BLaER1 treated with 17β-estradiol and CSF1 and Interleukin-3, amounts not matched to agents 10 nM and 100 nM (cell line): ENCODE measurements around the gene SANBR.

Experiments
- H3K27ac ChIP-seq, 11 experiments: shearing (Covaris generic); formaldehyde crosslinking; 2 replicates each; pipeline ENCODE4 v1.8.1; 2022
- H3K27me3 ChIP-seq, 11 experiments: shearing (Covaris generic); formaldehyde crosslinking; 2 replicates each; pipeline ENCODE4 v1.8.1; 2022
- H3K36me3 ChIP-seq, 11 experiments: shearing (Covaris generic); formaldehyde crosslinking; 2 replicates each; pipeline ENCODE4 v1.8.1; 2022
- H3K4me1 ChIP-seq, 10 experiments: shearing (Covaris generic); formaldehyde crosslinking; 2 replicates each; pipeline ENCODE4 v1.8.1; 2022
- H3K4me2 ChIP-seq, 11 experiments: shearing (Covaris generic); formaldehyde crosslinking; 2 replicates each; pipeline ENCODE4 v1.8.1; 2022
- H3K4me3 ChIP-seq, 10 experiments: shearing (Covaris generic); formaldehyde crosslinking; 2 replicates each; pipeline ENCODE4 v1.8.1; 2022
- H3K9ac ChIP-seq, 11 experiments: shearing (Covaris generic); formaldehyde crosslinking; 2 replicates each; pipeline ENCODE4 v1.8.1; 2022
- H3K9me3 ChIP-seq, 11 experiments: shearing (Covaris generic); formaldehyde crosslinking; replicated peaks in 1 of 11; 2 replicates each; pipeline ENCODE4 v1.8.1; 2022
- H4K20me1 ChIP-seq, 11 experiments: shearing (Covaris generic); formaldehyde crosslinking; 2 replicates each; pipeline ENCODE4 v1.8.1; 2022
- Cebpa-rat ChIP-seq, 11 experiments: shearing (Covaris generic); IDR thresholded peaks; 2 replicates each; pipeline ENCODE4 v1.8.1; 2022

The SANBR gene

GRCh38 chr2:61065714-61066709 lies at the start of gene SANBR:
TSS of gene SANBR (plus strand) at chr2:61065871. CDS start at chr2:61070351, 4,480 bp downstream.
- Histone ChIP-seq H4K20me1 (no peaks in the 10 kb centered on the region), H3K4me2 (peak within 1 kb of the TSS; percentile 76 to 92 (median 87)), H3K4me3 (peak within 1 kb of the TSS; percentile 76 to 94 (median 89)), H3K27me3 (no peaks in the 10 kb centered on the region), H3K4me1 (peaks cover 8 to 20% (median 11%) of the 10 kb centered on the region in 10 experiments; a peak in 18 of 20 replicates), H3K9ac (peak within 1 kb of the TSS; percentile 72 to 86 (median 81)), H3K27ac (peak within 1 kb of the TSS in 10 of 11 experiments; percentile 54 to 79 (median 70); a peak in 21 of 22 replicates), H3K36me3 (peaks cover 3 to 12% (median 4%) of the 10 kb centered on the region in 11 experiments; a peak in 18 of 22 replicates), H3K9me3 (no peaks in the 10 kb centered on the region)
- TF ChIP-seq Cebpa-rat (IDR thresholded peaks at IDR 0.05): no peak

DNA sequence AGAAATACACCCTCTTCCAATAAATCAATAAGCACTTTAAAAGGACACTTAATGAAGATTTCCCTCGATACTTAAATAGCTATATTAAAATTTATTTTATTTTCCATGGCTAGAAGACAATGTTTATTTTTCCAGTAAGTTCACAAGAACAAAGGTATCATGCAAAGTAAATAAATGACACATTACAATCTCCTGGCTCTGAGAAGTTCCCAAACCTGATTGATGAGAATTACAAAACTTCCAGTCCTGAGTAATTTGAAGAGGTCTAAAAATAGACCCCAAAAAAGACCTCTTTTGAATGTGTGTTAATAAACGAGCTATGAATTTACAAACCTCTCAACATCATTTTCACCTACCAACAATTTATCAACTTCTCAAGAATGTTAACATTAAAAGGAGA lies 49.7 kb upstream of the SANBR start:
- Histone ChIP-seq H3K36me3 (peaks cover 4 to 12% (median 7%) of the 10 kb centered on the region in 11 experiments), H3K27ac (peak overlapping the region in 1 of 11 experiments; percentile 76; a peak in 1 of 22 replicates), H3K4me1 (peaks cover 19 to 73% (median 30%) of the 10 kb centered on the region in 10 experiments), H4K20me1 (peaks cover 0 to 18% (median 4%) of the 10 kb centered on the region in 11 experiments; a peak in 7 of 22 replicates), H3K9me3 (peaks cover 0 to 4% (median 1%) of the 10 kb centered on the region in 11 experiments; a peak in 16 of 22 replicates), H3K27me3 (no peaks in the 10 kb centered on the region), H3K9ac (peak overlapping the region in 9 of 11 experiments; percentile 78 to 94 (median 87); a peak in 13 of 22 replicates), H3K4me3 (peak overlapping the region in 9 of 10 experiments; percentile 80 to 95 (median 87); a peak in 15 of 20 replicates), H3K4me2 (peak overlapping the region; percentile 81 to 94 (median 85))
- no peak for TF ChIP-seq Cebpa-rat (IDR thresholded peaks at IDR 0.05)

DNA sequence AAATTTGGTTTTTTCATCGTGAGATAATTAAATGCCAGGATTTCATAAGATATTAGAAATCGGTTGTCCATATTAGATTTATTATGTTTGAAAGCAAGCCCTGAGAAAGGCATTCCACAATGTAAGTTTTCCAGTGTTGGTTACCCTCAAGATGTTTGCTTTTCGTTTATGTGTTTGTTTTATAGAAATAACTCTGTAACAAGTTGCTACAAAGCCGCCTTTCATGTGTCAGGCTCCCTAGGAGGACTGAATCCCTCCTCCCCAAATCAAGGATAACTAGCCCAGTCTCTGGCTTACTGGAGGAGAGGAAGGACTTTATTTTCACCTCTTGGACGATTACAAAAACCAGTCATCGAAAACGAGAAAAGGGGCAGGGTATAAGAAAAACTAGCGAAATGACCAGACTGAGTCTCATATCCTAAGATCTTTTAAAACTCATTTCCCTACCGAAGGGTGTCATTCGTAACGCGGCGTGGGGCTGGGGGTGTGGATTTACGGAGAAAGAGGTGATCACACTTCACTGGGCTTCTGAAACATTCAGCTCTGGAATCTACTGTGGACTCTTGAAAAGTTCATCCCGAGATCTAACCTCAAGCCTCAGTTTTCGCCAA lies 49.2 kb upstream of the SANBR start:
- Histone ChIP-seq H3K4me1 (peaks cover 19 to 69% (median 30%) of the 10 kb centered on the region in 10 experiments), H3K4me3 (peak overlapping the region; percentile 80 to 97 (median 88)), H3K27me3 (no peaks in the 10 kb centered on the region), H3K9ac (peak overlapping the region; percentile 78 to 94 (median 89)), H3K36me3 (peaks cover 10 to 18% (median 12%) of the 10 kb centered on the region in 11 experiments), H3K4me2 (peak overlapping the region; percentile 81 to 94 (median 85)), H4K20me1 (peaks cover 0 to 23% (median 5%) of the 10 kb centered on the region in 11 experiments; a peak in 9 of 22 replicates), H3K9me3 (peaks cover 0 to 9% (median 7%) of the 10 kb centered on the region in 11 experiments; a peak in 17 of 22 replicates), H3K27ac (peak overlapping the region; percentile 76 to 95 (median 88))
- no peak for TF ChIP-seq Cebpa-rat (IDR thresholded peaks at IDR 0.05)

DNA sequence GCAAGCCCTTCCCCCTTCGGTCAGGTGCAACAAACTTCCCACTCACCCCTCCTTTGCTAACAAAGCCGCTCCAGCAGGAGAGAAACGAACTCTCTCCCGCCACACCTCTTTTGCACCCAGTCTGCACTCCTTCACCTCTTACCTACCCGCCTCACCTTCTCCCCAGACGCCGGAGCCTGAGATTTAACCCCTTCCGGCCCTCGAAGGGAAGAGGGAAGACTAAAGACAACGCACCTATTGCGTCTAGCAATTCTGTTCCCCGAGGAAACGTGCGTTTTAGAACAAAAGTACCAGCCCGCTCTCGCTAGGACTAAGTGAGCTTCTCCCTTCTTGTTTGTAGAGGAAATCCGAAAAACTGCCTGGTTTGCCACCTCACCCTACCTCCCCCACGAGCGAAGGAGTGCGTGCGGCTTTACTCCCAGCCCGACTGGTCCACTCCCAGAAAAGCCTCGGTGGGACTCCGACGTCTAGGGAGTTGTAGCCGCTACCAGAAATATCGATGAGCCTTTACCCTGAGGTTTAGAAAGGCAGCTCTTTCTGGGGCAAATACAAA lies 48.6 kb upstream of the SANBR start:
- Histone ChIP-seq H3K9ac (peak overlapping the region; percentile 78 to 94 (median 89)), H3K9me3 (peaks cover 0 to 15% (median 12%) of the 10 kb centered on the region in 11 experiments; a peak in 17 of 22 replicates), H3K4me1 (peaks cover 18 to 63% (median 29%) of the 10 kb centered on the region in 10 experiments), H3K4me2 (peak overlapping the region; percentile 81 to 94 (median 85)), H3K36me3 (peaks cover 15 to 23% (median 18%) of the 10 kb centered on the region in 11 experiments), H3K4me3 (peak overlapping the region; percentile 80 to 97 (median 88)), H3K27ac (peak overlapping the region; percentile 76 to 95 (median 88)), H4K20me1 (peaks cover 0 to 26% (median 5%) of the 10 kb centered on the region in 11 experiments; a peak in 10 of 22 replicates), H3K27me3 (no peaks in the 10 kb centered on the region)
- no peak for TF ChIP-seq Cebpa-rat (IDR thresholded peaks at IDR 0.05)

DNA sequence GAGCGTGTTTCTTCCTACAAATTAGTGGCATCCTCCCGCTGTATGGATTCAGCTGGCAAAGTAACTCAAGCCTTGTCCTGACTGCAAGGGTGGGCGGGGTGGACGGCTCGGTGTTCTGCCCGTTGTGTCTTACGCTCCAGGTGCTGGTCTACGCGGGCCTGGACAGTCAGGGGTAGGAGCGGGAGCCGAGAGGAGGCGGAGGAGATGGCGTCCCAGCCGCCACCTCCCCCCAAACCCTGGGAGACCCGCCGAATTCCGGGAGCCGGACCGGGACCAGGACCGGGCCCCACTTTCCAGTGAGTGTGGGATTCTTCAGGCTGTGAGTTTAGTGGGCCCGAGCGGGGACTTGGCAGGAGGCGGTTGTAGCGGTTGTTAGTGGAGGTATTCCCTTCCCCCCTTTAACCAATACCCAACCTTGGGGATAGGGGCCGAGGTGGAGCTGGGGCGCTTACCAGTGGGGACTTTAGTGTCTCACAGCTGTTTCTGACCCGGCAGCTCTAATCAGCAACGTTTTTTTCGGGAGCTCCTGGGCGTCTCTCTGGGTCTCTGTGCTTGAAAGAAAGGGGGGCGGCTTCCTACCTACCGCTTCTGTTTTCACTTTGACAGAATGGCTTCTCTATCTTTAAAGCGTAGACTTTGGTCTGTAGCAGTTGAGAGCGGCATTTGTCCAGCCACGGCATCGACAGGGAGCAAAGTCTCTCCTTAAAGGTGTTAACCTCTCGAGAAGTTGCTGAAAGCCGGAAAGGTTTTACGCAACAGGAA lies 47.9 kb upstream of the SANBR start, which contains the start of the genes PEX13 and PUS10:
TSS of gene PEX13 (plus strand) at position 165 of the 762 bp plus-strand sequence. CDS start at position 205, 40 bp downstream.
TSS of gene PUS10 (minus strand) at position 700 of the 762 bp plus-strand sequence. CDS start 6,365 bp downstream, outside the sequence.
- H3K27me3 ChIP-seq: no peaks in the 10 kb centered on the region
- peaks cover 0 to 20% (median 16%) of the 10 kb centered on the region in 11 experiments; a peak in 17 of 22 replicates for H3K9me3 ChIP-seq
- TF ChIP-seq Cebpa-rat (IDR thresholded peaks at IDR 0.05): no peak; a peak in 1 of 22 replicates

GRCh38 chr2:61018318-61018755 lies 47.3 kb upstream of the SANBR start:
- H3K4me1 ChIP-seq: peaks cover 13 to 53% (median 27%) of the 10 kb centered on the region in 10 experiments
- TF ChIP-seq Cebpa-rat (IDR thresholded peaks at IDR 0.05): no peak
- H3K27ac ChIP-seq: peak overlapping the region; percentile 76 to 95 (median 88); a peak in 21 of 22 replicates
- H3K4me3 ChIP-seq: peak overlapping the region; percentile 80 to 97 (median 88)
- no peaks in the 10 kb centered on the region for H3K27me3 ChIP-seq
- H3K9ac ChIP-seq: peak overlapping the region; percentile 78 to 94 (median 89)
- peak overlapping the region; percentile 64 to 94 (median 84) for H3K4me2 ChIP-seq
- peaks cover 0 to 20% (median 16%) of the 10 kb centered on the region in 11 experiments; a peak in 17 of 22 replicates for H3K9me3 ChIP-seq
- peaks cover 0 to 38% (median 12%) of the 10 kb centered on the region in 11 experiments; a peak in 14 of 22 replicates for H4K20me1 ChIP-seq
- H3K36me3 ChIP-seq: peaks cover 25 to 36% (median 30%) of the 10 kb centered on the region in 11 experiments

More for the DNA sequence above, 47.9 kb upstream of the SANBR start, which contains the start of the genes PEX13 and PUS10:
- peak within 1 kb of the TSS; percentile 80 to 97 (median 88) for H3K4me3 ChIP-seq
- H3K27ac ChIP-seq: peak within 1 kb of the TSS; percentile 76 to 95 (median 88)
- H3K4me1 ChIP-seq: peaks cover 13 to 57% (median 27%) of the 10 kb centered on the region in 10 experiments
- H3K4me2 ChIP-seq: peak within 1 kb of the TSS; percentile 81 to 94 (median 86)
- H3K36me3 ChIP-seq: peaks cover 22 to 30% (median 25%) of the 10 kb centered on the region in 11 experiments
- H4K20me1 ChIP-seq: peaks cover 0 to 33% (median 10%) of the 10 kb centered on the region in 11 experiments; a peak in 12 of 22 replicates
- H3K9ac ChIP-seq: peak within 1 kb of the TSS; percentile 78 to 94 (median 89)

- Histone ChIP-seq H3K9me3 (peaks cover 0 to 20% (median 16%) of the 10 kb centered on the region in 11 experiments; a peak in 17 of 22 replicates), H3K27ac (peak overlapping the region; percentile 76 to 95 (median 88); a peak in 20 of 22 replicates), H3K36me3 (peaks cover 30 to 41% (median 34%) of the 10 kb centered on the region in 11 experiments), H3K27me3 (no peaks in the 10 kb centered on the region), H3K4me1 (peaks cover 13 to 50% (median 27%) of the 10 kb centered on the region in 10 experiments), H4K20me1 (peaks cover 0 to 41% (median 14%) of the 10 kb centered on the region in 11 experiments; a peak in 14 of 22 replicates), H3K4me2 (peak overlapping the region; percentile 64 to 94 (median 84)), H3K9ac (peak overlapping the region; percentile 78 to 94 (median 89)), H3K4me3 (peak overlapping the region; percentile 80 to 97 (median 88))
- no peak for TF ChIP-seq Cebpa-rat (IDR thresholded peaks at IDR 0.05)
These were observed 46.9 kb upstream of the SANBR start for GRCh38 chr2:61018798-61019197.
